ENCODE results near the gene SALL3.

DNA sequence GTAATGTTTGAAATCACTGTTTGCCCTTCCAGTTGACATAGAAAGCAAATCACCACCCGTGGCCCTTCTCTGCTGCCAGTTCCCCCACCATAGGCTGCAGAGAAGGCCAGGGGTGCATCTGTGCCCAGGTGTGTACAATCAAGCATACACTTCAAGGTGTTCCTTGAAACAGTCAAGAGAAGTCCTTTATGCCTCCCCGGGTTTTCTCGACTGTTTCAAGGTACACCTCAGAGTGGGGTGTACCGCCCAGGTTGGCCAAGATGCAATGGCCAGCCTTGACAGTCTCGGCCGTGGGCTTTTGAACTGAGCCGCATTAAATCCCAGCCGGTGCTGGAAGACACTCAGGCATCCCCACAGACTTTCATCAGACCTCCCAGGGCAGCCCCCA, 68.6 kb downstream of the SALL3 start:
- TF ChIP-seq EZH2 (IDR thresholded peaks at IDR 0.05) (no peak), POLR2AphosphoS5 (IDR thresholded peaks at IDR 0.05; ENCODE audit: borderline replicate concordance, low read depth, low read length) (no peak)

Data from SK-N-MC (cell line).